Activated effector memory CD4-positive, alpha-beta T cell treated with anti-CD3 and anti-CD28 coated beads, Interleukin-2, amount 50 U/mL, for 16 hours (primary cell): Measurements from ENCODE around the gene CCDC148.
"Not testable (repeated sequence)": the region's sequence is repeated elsewhere in the genome, so short reads cannot be mapped to it uniquely, and the experiment has no call there.

Experiments
- DNase-seq: peaks from one replicate; pipeline ENCODE4 v3.0.0-alpha.2; 2020

Gene CCDC148

GRCh38 chr2:158276619-158277471 lies 179.7 kb downstream of the CCDC148 start:
- DNase-seq: no peak

DNA sequence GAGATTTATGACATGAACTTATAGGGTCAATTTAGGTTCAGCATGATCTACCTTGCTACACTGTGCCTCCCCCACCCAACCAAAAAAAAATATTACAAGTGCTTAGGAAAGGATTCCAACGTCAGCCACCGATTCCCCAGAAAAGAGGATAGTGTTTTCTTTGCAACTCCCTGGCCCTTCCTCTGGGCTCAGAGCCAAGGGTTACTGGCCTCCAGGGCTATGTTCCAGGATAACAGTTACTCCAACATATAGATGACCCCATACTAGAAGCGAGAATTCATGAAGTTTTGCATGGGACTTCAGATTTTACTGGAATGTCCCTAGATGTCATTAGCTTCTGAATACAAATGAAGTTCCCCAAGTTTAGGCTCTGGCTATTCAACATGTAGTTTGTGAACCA lies 182.8 kb downstream of the CCDC148 start:
- no peak for DNase-seq

DNA sequence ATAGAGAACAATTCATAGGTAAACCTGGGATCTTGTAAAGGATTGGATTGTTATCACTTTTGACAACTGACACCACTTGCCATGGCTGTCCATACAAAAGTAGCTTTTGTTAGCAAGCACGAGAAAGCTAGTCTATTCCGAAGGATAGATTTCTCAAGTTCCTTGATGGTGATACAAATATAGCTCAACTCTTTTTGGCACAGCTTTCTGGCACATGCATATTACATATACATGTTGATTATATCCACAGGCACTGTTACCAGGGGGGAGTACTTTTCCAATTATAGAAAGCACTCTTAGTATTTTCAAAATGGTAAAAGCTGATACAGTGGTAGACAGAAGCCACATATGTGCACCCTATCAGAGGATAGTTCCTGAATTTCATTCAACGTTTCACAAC lies 186.0 kb downstream of the CCDC148 start:
- DNase-seq: no peak

- no peak for DNase-seq
These were observed 187.4 kb downstream of the CCDC148 start for GRCh38 chr2:158269143-158269542.

- no peak for DNase-seq
These were observed 190.4 kb downstream of the CCDC148 start for GRCh38 chr2:158266111-158266510.

DNA sequence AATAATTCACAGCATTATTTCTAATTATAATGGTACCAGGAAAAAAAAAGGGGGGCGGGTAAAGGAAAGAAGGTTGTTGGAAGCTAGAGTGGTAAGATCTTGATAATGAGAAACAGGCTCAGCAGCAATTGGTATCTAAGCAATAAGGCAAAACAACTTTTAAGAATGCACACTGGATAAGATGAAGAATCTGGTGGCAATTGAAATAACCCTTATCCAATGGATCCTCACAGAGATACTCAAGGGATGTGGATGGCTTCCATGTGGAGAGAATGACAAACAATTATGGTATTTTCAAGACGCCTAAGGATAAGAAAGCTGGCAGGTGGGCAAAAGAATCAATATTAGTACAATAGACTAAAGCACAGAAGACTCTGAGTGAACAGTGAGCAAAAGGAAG lies 201.3 kb downstream of the CCDC148 start:
- DNase-seq: no peak

- DNase-seq: no peak
These were observed 203.4 kb downstream of the CCDC148 start for GRCh38 chr2:158253170-158253569.

GRCh38 chr2:158251356-158251755 lies 205.2 kb downstream of the CCDC148 start:
- DNase-seq: no peak

DNA sequence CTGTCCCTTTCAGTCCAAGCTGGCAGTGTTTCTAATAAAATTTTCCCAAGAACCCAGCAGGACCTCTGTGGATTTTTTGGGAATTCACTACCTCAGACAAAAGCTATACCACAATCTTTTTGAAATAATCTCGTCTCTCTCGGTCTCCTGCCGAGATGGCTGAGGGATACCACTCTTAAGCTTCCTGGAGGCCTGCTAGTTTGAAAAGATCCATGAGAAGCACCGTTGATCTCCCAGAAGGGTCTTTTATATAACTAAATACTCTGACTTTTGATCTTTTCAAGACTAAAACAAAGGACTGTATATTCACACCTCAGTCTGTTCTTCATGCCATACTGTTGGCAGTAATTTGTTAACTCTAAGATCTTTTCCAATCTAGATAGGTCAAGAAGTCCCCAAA lies 213.2 kb downstream of the CCDC148 start:
- DNase-seq: no peak

DNA sequence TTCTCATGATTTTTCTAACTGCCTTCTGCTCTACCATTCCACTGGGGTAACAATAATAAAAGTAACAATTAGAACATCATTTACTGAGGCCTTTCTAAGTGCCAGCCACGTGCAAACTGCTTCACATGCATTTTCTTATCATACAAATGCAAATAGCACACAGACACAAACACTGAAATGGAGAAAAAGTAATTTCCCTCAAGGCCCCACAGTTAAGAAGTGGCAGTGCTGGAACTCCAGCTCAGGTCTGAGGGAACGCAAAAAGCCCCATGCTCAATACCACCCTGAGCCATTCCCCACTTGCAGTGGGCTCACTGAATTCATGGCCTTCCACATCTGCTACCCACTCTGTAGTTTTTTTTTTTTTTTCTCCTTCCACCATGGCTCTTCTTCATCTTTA lies 214.3 kb downstream of the CCDC148 start:
- no peak for DNase-seq

DNA sequence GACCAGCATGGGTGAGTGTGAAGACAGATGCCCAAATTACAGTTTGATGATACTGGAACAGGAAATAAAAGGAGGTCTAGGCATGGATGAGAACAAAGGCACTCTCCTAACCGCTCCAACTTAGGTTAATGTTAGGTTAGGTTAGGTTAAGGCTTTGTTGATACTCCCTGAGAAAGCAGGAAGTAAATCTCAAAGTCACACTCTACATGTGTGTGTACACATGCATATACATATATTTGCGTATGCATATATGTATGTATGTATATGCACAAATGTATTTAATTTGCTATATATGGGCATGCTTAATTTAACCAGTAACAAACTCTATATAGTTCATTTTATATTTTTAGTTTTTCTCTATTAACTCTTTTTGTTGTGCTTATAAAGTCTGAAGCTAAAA lies 215.6 kb downstream of the CCDC148 start:
- DNase-seq: no peak

DNA sequence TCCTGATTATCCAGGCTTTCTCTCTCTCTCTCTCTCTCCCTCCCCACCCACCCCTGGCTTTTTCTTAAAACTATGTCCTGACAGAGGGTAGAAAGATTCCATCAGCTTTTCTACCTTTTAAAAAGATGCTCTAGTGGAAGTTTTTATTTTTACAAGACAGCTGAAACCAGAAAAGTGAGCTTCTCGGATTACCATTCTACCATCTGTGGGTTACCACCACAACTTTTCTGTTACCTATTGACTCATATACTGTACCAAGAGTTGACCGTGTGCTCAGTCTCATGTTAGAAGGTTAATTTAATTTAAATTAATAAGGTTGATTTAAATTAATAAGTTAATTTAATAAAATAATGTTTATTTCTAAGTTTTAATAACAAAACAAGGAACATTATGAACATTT lies 217.3 kb downstream of the CCDC148 start:
- no peak for DNase-seq

DNA sequence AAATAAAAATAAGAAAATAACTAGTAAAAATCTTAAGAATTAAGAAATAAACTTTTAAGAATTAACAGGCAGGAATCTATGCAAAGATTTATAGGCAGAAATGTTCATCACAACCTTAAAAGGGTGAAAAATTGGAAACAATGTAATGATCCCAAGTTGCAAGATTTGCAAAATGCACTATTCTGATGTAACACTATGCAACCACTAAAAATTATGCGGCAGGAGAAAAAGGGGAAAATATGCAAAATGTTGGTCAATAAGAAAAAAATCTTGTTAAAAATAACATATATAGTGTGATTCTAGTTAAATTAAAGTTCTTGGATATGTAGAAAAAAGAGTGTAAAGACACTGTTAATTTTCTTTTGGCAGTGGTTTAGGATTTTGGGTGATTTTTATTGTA lies 222.1 kb downstream of the CCDC148 start:
- DNase-seq: no peak

GRCh38 chr2:158232476-158232875 lies 224.1 kb downstream of the CCDC148 start:
- DNase-seq: no peak

DNA sequence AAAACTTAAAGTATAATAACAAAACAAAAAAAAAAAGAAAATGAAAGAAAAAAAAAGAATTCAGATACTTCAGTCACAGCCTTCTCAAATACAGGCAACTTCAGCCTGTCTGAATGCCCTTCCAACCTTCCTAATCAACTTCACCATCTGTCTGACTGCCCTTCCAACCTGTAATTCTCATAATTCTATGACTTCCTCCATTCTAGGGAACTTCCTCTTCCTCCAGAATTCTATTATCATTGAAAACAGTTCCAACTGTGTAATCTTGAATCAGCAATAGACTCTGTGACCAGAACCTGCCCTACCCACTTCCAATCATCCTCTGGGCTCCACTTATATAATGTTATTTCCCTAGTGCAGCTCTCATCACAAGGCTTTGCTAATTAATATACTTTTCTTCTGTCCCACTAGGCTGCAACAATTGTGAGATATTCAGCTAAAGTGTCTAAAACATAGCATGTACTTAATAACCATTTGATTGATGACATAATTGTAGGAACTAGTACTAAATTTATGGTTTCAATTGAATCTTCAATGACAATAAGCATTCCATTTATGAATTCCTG lies 227.5 kb downstream of the CCDC148 start:
- no peak for DNase-seq

- DNase-seq: not testable (repeated sequence)
These were observed 233.5 kb downstream of the CCDC148 start for GRCh38 chr2:158223066-158223465.

- no peak for DNase-seq
These were observed 235.2 kb downstream of the CCDC148 start for GRCh38 chr2:158221063-158222020.

DNA sequence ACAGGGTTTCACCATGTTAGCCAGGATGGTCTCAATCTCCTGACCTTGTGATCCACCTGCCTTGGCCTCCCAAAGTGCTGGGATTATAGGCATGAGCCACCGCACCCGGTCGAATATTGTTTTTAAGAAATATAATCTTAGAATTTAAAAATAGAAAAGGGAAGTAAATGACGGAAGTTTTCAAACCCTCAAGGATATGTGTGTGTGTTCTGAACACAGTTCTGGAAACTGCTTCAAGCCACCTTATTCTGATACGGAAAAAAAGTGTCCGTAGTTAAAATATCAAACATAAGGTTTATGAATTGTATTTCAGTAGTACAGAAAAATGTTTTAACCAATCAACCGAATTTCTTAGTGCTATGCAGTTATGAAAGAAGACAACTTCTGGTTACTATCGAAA lies 239.0 kb downstream of the CCDC148 start:
- no peak for DNase-seq

DNA sequence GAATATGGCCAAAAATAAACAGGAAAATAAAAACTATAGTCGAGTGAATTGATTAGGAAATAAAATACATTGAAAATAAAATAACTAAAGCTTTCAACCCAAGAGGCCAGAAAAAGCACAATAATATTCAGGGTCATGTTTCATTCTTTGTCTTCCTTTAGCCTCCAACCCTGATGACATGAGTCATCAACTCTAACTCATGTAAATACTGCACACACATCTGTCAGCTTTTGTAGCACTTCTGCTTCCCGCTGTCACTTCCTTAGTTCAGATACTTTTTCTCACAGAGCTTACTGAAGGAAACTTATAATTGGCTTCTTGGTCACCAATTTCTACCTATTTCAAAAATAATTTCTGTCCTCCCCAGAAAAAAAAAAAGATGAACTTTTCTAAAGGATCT lies 242.1 kb downstream of the CCDC148 start:
- no peak for DNase-seq

DNA sequence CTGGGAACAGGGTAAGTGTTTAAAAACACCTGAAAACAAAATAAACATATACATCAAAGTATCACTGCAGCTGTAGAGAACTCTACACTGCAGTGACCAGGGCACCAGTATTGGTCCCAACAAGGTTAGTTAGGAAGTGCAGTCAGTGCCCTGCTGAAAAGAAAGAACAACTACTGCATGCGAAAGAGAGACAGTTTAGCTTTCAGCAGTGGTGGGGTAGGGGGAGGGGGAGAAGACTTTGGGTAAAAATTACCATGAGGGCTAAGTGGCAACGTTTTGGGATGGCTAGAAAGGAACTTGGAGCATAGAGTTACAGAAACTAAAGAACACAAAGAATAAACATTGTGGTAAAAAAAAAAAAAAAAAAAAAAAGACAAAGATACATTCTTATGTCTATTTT lies 242.8 kb downstream of the CCDC148 start:
- DNase-seq: no peak

DNA sequence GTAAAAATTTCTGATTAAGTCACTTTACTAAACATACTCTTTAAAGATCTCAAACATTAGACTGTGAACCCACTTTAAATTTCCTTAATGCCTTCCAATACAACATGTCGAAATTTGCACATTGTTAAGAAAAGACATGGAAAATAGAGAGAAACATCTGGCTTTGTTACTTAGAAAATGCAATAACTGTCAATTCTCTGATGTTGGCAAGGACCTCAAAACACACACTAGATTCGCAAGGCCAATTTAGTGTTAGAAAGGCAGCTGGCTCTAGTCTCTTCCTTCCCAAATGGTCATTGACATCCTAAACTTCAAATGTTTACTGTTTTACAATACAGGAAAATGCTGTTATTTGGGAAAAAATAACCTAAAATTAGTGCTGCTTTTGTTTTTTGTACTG lies 244.3 kb downstream of the CCDC148 start:
- no peak for DNase-seq

GRCh38 chr2:158211502-158211901 lies 245.1 kb downstream of the CCDC148 start:
- DNase-seq: no peak

DNA sequence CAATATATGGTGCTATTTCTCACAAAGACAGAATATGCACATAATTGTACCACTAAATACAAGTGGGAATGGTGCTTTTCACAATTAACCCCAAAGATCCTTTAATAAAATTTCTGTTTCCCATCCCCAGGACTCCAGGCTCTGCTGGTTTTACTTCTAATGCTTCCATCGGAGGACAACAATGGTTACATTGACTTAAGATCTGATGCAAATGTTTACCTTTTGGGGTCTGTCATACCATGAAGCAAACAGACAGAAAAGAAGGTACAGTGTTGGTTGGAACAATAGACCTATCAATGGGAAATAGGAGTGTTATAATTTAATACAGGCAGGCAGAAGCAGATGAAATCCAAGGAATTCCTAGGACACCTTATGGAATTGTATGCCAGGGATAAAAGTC lies 249.2 kb downstream of the CCDC148 start:
- no peak for DNase-seq

DNA sequence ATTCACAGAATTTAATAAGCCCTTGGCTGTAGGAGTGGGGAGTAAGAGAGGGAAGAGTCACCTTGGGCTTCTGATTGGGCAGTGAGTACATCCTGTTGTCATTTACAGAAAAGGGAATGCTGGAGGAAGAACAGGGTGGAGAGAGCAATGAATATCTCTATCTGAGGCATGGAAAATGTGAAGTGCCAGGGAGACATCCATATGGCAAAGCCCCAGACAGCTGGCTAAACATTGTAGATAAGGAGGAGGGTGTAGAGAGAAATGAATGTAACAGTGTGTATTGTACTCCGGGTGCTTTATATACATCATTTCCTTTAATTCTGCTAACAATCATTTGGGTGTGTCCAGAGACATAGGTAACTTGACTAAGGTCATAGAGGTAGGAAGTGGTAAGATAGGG lies 251.3 kb downstream of the CCDC148 start:
- no peak for DNase-seq
